Measurements from ENCODE around the gene KRTDAP.
A peak's percentile ranks its signal among the peaks of the same experiment; 100 is the strongest.
"Not testable (repeated sequence)": the region's sequence is repeated elsewhere in the genome, so short reads cannot be mapped to it uniquely, and the experiment has no call there.

Gene KRTDAP

DNA sequence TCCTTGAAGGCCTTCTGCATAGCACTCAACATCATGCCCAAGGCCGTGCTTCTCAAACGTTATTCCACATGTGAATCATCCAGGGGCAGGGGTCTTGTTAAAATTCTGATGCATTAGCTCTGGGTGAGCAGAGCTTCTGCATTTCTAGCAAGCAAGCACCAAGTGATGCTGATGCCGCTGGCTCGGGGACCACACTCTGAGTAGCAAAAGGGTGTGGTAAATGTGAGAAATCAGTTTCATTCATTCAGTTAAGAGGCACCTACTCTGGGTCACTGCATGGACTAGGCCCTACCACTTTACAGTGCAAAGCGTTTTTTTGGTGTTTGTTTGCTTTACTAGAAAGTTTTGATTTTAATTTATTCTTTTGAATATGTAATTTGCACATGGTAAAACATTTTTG lies 7.2 kb downstream of the KRTDAP start:
- DNase-seq: no peak

DNA sequence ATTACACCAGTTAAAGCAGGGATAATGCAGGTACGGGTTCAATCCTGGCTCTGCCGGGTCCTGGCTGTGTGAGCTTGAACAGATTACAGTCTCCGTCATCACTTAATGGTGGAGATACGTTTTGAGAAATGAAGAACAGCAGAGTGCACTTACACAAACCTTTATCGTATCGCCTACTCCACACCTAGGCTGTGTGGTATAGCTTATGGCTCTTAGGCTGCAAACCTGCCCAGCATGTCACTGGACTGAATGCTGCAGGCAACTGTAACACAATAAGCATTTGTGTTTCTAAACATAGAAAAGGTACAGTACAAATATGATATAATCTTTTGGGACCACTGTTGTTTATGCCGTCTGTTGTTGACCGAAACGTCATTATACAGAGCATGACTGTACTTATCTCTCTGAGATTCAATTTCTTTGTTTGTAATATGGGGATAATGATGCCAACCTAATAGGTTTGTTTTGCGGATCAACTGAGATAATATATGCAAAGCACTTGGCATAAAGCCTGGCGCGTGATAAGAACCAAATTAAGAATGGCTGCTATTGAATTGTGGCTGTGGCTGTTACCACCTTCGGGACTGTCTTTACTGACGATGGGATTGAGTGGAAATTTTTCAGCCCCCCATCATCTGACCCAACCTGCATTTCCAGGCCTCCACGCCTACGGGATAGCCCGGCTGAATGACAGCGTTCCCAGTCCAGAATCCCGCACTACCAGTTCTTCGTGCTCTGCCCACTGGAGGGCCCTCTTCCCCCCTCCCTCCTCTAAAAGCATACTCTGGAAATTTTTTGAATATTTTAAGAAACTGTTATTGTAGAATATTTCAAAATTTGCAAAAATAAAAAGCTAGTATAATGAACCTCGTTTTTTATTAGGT lies 11.2 kb downstream of the KRTDAP start:
- DNase-seq: no peak

DNA sequence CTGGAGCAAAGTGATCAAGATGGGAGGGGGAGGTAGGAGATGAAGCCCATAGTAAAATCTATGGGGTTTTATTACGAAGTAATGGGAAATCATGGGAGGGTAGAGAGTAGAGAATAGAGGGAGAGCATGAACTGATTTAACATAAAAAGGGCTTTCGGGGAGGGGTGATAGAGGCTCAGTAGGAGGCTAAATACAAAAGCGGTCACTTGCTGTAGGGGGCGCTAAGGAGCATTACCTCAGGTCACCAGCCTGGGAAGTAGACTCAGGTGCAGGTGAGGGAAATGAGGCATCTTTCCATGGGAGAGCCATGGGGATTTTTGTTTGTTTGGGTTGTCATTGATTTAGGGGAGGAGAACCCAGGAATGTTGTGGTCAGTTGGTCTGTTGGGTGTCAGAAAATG lies 14.1 kb downstream of the KRTDAP start:
- DNase-seq: no peak

DNA sequence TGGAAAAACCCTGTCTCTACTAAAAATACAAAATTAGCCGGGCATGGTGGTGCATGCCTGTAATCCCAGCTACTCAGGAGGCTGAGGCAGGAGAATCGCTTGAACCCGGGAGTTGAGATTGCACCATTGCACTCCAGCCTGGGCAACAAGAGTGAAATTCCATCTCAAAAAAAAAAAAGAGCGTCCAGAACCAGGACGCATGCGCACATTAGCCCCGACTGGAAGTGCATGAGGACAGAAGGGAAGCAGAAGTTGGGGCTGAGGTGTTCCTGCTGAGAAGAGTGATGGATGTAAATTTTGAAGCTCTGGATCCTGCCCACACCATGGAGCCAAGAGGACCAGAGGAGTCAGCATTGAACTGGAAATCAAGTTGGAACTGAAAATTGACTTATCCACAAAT lies 15.7 kb downstream of the KRTDAP start:
- not testable (repeated sequence) for DNase-seq

DNA sequence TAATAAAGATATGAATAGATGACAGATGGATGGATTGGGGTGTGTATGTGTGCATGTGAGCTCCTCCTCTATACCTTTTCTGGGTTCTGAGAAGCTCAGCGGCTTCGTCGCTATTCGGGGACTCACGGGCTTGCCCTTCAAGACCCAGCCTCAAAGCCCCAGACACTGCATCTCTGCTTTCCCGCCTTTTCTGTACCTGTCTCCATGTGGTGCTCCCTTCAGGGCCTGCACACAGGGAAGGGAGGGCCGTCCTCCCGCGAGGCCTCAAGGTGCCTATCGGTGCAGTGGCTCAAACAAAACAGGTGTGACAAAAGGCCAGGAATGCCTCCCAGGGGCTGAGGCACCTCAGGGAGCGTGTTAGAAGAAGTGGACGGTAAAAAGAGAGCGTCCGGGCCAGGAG lies 16.2 kb downstream of the KRTDAP start:
- no peak for DNase-seq

DNA sequence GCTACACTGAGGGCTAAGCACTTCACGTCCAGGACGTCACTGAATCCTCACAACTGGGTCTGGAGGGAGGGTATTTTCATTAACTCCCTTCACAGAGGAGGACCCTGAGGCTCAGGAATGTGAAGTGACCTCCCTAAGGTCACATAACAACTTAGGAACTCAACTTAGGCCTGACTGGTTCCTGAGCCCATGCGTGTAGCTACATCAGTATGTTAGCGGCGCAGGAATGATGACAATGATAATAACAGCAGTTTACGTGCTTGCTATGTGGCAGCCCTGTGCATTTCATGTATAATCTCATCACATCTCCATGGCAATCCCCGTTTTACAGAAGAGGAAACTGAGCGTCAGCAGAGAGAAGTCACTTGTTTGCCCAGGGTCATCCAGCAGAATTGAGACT lies 18.3 kb downstream of the KRTDAP start:
- DNase-seq: no peak

DNA sequence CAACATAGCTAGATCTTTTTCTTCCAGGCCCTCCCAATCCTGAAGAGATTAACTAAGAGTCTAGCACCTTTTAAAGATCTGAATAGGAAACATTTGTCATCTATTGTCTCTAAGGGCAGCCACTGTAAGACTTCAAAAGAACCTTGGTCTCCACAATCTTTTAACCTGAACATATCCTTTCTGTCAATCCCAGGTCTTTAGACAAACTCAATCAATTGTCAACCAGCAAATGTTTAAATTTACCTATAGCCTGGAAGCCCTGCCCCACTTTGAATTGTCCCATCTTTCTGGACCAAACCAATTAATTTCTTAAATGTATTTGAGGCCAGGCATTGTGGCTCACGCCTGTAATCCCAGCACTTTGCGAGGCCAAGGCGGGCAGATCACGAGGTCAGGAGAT lies 19.2 kb downstream of the KRTDAP start:
- DNase-seq: not testable (repeated sequence)

DNA sequence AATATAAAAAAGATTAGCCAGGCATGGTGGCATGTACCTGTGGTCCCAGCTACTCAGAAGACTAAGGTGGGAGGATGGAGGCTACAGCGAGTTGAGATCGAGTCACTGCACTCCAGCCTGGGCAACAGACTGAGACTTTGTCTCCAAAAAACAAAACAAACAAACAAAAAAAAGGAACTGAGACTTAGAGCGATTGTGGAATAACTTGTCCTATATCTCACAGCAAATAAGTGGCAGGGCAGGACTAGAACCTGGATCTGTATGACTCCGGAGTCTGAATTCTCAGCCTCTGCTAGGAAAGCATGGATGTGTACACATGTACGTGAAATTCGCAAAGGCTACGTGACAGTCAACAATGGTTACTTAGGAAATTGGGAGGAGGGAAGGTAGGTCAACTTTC lies 20.1 kb downstream of the KRTDAP start:
- DNase-seq: no peak

DNA sequence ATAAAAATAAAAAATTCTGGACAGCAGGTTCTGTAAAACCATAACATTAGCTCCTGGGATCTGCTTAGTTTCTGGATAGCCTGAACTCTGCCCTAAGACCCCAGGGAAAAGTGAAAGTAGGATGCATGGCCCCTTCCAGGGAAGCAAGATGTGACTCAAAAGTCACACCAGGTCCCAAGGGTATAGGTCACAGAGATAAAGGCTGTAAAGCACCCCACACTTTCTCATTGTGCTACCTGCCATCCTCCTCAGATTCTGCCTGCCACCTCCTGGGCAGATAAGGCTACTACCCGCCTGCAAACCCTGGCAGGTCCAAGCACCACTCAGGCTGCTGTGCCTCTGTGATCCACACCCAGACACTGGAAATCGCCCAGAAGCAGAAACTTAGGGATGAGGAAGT lies 21.6 kb downstream of the KRTDAP start:
- peak in 1 of 2 experiments; percentile 24 for DNase-seq

DNA sequence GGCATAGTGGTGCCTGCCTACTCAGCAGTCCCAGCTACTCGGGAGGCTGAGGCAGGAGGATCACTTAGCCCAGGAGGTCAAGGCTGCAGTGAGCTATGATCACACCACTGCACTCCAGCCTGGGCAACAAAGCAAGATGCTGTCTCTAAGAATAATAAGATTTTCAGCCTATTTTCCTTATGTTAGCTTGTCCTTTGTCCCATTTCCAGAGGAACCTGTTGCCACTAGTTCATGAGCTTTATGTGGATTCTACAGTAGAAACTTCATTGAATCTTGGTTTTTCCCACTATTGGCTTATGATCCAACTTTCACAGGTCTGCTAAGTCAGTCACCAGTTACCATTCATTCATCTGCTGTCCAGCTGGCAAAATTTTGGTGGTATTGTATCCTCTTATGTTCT lies 24.0 kb downstream of the KRTDAP start:
- no peak for DNase-seq

DNA sequence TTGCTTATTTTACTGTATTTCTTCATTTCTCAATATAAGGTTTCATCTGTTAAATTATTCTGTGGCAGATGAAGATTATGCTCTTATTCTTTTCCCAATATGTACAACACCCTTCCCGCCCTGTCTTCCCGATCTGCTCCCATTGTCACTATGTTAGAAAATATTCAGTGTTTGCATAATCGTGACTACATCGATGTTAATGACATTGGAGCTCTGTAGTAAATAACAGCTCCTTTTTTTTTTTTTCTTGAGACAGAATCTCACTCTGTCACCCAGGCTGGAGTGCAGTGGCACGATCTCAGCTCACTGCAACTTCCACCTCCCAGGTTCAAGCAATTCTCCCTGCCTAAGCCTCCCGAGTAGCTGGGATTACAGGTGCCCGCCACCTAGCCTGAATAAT lies 27.3 kb downstream of the KRTDAP start:
- DNase-seq: not testable (repeated sequence)

DNA sequence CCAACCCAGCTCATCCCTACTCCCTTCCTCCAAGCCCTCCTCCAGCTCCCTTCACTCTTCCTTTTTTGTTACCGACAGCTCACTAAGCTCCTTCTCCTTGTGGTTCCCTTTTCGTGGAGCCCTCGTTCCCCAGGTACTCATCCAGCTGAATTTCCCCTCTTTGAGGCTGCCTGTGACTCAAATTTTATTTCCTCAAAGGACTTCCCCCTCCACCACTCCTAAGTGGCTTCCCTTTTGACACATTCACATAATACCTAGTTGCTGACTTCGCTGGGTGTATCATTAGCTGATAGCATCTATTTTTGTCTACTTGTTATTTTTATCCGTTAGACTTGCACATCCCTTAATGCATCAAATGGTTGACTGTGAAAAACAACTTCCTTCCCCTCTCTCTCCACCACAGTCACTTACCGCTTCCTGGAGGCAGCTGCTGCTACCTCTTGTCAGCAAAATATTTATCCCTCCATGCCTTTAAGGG lies 27.7 kb downstream of the KRTDAP start:
- DNase-seq: no peak

DNA sequence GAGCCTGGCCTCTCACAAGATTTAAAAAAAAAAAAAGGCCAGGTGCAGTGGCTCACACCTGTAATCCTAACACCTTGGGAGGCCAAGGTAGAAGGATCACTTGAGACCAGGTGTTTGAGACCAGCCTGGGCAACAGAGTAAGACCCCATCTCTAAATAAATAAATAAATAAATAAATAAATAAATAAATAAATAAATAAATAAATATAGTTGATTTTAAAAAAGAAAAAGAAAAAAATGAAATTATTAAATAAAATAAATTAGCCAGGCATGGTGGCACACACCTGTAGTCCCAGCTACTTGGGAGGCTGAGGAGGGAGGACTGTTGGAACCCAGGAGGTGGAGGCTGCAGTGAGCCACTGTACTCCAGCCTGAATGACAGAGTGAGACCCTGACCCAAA lies 28.5 kb downstream of the KRTDAP start:
- not testable (repeated sequence) for DNase-seq

DNA sequence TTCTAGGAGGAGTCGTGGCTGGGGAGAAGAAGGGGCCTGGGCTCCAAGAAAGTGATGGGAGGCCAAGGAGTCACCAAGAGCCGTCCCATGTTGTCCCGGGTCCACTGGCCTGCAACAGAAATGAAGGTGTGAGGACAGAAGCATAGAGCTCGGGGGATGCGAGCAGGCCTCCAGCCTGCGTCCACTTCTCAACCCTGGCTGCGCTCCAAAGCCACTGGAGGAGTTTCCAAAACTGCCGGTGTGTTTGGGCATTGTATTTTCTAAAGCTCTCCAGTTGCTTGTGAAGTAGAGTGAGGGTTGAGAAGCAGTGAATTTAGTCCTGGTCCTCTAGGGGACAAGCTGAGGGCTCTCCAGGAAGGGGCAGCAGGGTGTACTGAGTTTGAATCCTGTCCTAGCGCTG lies 29.2 kb downstream of the KRTDAP start:
- no peak for DNase-seq

DNA sequence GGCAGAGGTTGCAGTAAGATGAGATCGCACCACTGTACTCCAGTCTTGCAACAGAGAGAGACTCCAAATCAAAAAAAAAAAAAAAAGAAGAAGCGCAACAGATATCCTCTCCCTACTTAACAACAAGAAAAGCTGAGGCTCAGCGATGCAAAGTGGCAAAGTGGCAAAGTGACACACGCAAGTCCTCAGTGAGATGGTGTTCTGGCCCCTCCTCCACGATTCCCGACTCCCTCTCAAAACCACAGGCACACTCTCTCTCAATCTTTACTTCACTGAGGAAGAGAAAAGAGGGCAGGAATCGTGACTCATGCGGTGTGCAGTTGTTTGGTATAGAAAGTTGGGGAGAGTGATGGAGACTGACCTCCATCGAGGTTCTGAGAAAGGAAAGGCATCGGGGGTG lies 29.7 kb downstream of the KRTDAP start:
- DNase-seq: no peak

DNA sequence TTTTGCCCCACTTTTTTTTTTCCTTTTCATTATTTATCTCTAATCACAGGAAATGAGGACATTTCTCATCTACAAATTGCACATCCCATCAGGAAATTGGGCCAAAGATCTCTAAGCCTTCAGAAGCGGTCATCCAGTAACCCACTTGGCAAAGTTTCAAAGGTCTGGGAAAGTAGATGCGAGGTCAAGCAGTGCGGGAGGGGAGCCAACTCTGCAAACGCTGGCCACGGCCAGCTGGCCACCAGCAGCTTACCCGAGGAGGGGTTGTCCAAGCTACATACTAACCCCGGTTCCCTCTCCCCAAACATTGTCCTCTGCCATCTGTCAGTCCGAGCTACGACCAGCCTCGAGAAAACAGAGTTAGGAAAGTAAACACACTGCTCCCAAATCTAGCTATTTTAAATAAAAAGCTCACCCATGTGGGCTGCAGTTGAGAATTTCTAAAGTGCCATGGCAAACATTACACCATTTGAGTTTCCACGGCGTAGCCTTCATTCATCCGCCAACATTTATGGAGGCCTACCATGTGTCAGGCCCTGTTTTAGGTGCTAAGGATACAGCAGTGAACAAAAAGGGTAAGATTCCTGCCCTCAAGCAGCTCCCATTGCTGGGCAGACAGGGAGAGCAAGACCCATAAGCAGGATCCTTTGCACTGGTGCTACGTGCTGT lies 30.7 kb downstream of the KRTDAP start:
- DNase-seq: no peak

DNA sequence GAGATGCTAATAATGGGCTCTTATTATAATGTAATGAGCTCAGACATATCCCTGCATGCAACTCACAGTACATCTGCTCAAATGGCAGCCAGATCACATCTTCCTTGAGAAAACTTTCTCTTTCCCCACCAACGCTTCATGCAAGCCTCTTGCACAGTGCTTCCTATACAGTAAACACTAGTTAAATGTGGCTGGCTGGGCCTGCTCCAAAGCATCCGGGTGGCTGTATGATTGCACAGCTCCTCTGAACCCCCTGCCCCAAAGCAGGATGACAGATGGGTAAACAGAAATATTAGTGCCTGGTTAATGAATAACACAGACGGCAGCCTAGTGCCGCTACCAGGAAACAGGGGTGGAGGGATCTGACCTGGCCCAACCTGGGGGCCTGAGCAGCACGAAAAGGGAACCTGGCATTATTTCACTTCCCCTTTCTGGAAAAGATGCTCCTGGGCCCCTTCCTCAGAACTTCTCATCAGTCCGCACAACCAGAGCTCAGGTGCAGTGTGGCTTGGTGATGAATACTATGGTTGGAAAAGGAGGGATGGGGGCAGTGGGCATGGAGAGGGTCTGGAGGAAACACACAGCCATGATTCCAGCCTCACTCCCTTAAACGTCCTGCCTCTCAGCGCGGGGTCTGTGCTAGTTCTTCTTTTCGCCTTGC lies 31.4 kb downstream of the KRTDAP start:
- no peak for DNase-seq

DNA sequence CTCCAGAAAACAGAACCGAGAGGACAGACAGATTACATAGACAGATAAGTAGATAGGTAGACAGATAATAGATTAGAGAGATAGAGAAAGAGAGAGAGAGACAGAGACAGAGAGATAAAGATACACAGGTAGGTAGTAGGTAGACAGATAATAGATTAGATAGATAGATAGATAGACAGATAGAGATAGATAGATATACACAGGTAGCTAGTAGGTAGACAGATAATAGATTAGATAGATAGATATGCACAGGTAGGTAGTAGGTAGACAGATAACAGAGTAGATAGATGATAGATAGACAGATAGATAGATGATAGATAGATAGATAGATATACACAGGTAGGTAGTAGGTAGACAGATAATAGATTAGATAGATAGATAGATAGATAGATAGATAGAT lies 32.1 kb downstream of the KRTDAP start:
- DNase-seq: no peak

DNA sequence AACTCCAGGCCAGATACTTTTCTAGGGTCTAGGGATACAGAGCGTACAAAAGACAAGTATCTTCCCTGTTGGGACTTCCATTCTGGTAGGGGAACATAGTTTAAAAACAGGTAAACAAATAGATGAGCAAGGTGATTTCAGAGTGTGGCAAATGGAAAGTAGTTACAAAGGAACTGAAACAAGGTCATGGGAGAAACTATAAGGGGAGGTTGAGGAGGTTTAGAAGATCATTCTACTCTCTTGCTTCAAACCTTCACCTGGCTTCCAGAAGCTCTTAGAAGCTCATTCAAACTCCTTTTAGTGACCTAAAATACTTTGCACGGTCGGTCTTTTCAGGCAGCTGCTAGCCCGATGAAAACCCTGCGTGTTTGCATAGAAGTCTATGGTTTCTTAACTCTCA lies 33.1 kb downstream of the KRTDAP start:
- no peak for DNase-seq

DNA sequence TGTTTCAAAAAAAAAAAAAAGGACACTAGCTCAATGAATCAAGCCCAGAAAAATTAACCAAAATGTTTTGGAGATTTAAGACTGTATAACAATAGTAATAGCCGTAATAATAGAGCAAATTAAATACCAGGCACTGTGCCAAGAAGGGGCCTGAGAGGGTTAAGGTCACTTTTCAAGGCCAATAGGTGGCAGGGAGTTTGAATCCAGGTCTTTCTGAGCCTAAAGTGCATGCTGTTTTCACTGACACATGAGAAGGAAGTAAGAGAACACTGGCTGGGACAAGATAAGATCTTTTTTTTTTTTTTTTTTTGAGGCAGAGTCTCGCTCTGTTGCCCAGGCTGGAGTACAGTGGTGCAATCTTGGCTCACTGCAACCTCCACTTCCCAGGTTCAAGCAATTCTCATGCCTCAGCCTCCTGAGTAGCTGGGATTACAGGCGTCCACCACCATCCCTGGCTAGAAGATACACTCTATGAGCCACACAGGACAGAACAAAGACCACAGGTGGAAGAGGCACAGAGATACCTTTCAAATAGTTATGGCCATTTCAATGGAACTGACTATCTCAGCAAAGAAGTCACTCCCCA lies 34.6 kb downstream of the KRTDAP start:
- no peak for DNase-seq

DNA sequence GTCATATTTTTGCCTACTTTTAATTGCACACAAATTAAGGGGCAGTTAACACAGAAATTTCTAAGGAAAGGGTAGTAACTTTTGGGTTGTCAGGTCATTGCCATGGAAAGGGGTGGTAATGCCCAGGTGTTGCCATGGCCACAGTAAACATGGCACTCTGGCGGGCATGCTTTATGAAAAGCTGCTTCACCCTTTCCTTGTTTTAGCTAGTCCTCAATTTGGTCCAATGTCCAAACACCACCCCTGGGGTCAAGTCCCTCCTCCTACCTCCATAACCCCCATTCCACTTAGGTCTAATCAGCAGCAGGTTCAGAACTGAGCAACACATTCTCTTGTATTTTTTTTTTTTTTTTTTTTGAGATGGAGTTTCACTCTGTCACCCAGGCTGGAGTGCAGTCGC lies 35.6 kb downstream of the KRTDAP start:
- no peak for DNase-seq

DNA sequence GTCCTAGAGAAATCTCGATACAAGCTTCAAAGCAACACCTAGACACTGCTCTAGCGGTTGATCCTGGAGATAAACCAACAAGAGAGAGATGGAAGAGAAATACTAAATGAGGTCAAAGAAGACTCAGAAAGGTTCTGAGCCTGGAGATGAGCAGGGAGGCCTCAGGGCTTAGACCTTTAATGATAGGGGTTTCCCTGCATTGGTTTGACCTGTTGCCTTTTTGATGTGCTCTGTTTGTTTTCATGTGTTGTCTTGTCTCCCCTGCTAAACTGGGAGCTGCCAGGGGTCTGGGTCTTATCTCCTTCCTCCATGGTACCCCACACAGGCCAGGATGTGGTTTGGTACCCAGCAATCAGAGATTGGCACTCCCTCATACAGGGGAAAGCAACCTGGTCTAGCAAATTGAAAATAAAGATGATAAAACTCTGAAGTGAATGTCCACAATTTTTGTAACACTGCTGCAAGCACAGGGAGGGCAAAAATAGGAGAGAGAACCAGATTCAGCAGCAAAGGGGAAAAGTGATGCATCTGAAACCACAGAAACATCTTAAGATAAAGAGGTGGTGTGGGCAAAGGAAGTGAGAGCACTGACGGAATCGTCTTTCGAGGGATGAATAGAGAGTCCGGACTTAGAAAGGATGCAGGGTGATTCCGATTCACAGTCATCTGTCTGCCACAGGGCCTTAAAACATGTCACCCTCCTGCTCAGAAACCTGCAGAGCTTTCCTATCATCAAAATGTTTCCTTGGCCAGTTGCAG lies 38.7 kb downstream of the KRTDAP start:
- DNase-seq: no peak

Data from SW 1271 (cell line).